SK-N-SH treated with all-trans-retinoic acid at 6 μM for 48 hours (cell line): Measurements from ENCODE around the gene RER1.

Source experiments
- ARNTL ChIP-seq: fragments of 450-650 bp; formaldehyde crosslinking; IDR thresholded peaks from 2 replicates; pipeline ENCODE4 v1.5.0; 2020; ENCODE audit warnings: low read depth, mild to moderate bottlenecking, moderate library complexity, borderline replicate concordance
- TSHZ2 ChIP-seq: fragments of 250-450 bp; sonication (Bioruptor Pico); IDR thresholded peaks from 2 replicates; pipeline ENCODE4 v1.5.0; 2020; ENCODE audit warnings: mild to moderate bottlenecking, moderate library complexity
- ZFP30 ChIP-seq: fragments of 450-650 bp; formaldehyde crosslinking; IDR thresholded peaks from 2 replicates; pipeline ENCODE4 v1.5.0; 2022; ENCODE audit warnings: mild to moderate bottlenecking, moderate library complexity
- TF ChIP-seq, protein P1 (sequence below): fragments of 250-450 bp; sonication (Bioruptor Pico); IDR thresholded peaks from 2 replicates; pipeline ENCODE4 v1.5.1; 2020; ENCODE audit warnings: low read depth, mild to moderate bottlenecking, moderate library complexity

GRCh38 chr1:2427051-2427450 lies 35.4 kb downstream of the RER1 start:
- TF ChIP-seq, protein P1, sequence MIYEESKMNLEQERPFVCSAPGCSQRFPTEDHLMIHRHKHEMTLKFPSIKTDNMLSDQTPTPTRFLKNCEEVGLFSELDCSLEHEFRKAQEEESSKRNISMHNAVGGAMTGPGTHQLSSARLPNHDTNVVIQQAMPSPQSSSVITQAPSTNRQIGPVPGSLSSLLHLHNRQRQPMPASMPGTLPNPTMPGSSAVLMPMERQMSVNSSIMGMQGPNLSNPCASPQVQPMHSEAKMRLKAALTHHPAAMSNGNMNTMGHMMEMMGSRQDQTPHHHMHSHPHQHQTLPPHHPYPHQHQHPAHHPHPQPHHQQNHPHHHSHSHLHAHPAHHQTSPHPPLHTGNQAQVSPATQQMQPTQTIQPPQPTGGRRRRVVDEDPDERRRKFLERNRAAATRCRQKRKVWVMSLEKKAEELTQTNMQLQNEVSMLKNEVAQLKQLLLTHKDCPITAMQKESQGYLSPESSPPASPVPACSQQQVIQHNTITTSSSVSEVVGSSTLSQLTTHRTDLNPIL (CRISPR knock-in tag), result no peak
- TF ChIP-seq ZFP30 (no peak), ARNTL (CRISPR knock-in tag) (no peak), TSHZ2 (CRISPR knock-in tag) (no peak)
